ENCODE results near the gene ASCC3.

The ASCC3 gene

GRCh38 chr6:100475554-100476320 is 405.4 kb downstream of the ASCC3 start:
- TF ChIP-seq CTCF (IDR thresholded peaks at IDR 0.05; ENCODE audit: borderline replicate concordance, insufficient read depth, low read depth, low read length): no peak
- H3K4me3 ChIP-seq (ENCODE audit: low read depth, low read length): no peak overlapping the region

GRCh38 chr6:100473182-100473581 is 407.9 kb downstream of the ASCC3 start:
- TF ChIP-seq CTCF (IDR thresholded peaks at IDR 0.05; ENCODE audit: borderline replicate concordance, insufficient read depth, low read depth, low read length): no peak
- H3K4me3 ChIP-seq (ENCODE audit: low read depth, low read length): no peak overlapping the region

GRCh38 chr6:100472674-100473073 is 408.5 kb downstream of the ASCC3 start:
- H3K4me3 ChIP-seq (ENCODE audit: low read depth, low read length): no peak overlapping the region
- no peak for TF ChIP-seq CTCF (IDR thresholded peaks at IDR 0.05; ENCODE audit: borderline replicate concordance, insufficient read depth, low read depth, low read length)

- TF ChIP-seq CTCF (IDR thresholded peaks at IDR 0.05; ENCODE audit: borderline replicate concordance, insufficient read depth, low read depth, low read length): no peak
- no peak overlapping the region for H3K4me3 ChIP-seq (ENCODE audit: low read depth, low read length)
Observed at GRCh38 chr6:100470422-100471120, 410.6 kb downstream of the ASCC3 start.

- no peak overlapping the region for H3K4me3 ChIP-seq (ENCODE audit: low read depth, low read length)
Observed at GRCh38 chr6:100469101-100469859, 411.8 kb downstream of the ASCC3 start.

GRCh38 chr6:100468016-100468622 is 413.0 kb downstream of the ASCC3 start:
- H3K4me3 ChIP-seq (ENCODE audit: low read depth, low read length): no peak overlapping the region
- TF ChIP-seq CTCF (IDR thresholded peaks at IDR 0.05; ENCODE audit: borderline replicate concordance, insufficient read depth, low read depth, low read length): no peak

More at GRCh38 chr6:100469101-100469859, 411.8 kb downstream of the ASCC3 start:
- TF ChIP-seq CTCF (IDR thresholded peaks at IDR 0.05; ENCODE audit: borderline replicate concordance, insufficient read depth, low read depth, low read length): no peak

Data from GM12875 (cell line).